HG03097 (cell line): ENCODE results near the gene MAML2.

Experiments
- ATAC-seq: cut with Tn5 transposase; IDR thresholded peaks from one replicate; pipeline ENCODE4 v1.9.1; 2021; ENCODE audit not compliant: unreplicated experiment, low FRiP score

Gene MAML2

DNA sequence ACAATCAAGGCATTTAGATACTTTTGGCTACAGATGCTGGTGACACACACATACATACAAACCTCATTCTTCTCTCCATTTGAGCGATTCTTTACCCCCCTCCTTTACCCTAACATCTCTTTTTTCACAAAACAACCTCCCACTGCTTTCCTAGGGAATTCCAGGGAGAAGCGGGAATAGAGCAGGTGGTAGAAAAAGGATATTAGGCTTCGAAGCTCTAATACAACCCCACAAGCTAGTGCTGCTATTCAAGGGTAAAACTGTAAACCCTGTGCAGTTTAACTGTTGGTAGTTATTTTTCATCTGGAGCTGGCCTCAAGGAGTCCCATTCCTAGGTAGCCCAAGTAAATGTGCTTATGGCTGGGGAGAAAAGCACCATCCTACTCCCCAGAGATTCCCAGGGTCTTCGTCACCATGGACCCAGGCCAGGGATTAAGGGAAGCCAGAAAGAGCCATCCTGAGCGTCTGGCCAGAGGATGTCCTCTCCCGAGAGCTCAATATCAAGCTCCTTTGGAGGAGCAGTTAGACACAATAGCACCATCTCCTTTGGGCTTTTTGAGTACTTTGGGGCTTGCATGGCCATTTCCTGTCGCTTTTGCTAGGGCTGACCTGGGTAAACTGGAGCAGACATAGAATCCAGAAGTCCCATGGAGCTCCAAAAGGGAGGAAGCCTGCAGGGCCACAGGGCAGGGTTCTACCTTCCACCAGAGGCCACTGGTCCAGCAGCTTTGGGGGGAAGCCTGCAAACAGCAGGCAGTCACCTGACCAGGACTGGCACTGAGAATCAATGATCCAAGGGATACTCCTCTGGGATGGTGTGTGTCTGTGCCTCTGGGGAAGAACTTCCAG is 3.1 kb downstream of the MAML2 start:
- no peak for ATAC-seq

DNA sequence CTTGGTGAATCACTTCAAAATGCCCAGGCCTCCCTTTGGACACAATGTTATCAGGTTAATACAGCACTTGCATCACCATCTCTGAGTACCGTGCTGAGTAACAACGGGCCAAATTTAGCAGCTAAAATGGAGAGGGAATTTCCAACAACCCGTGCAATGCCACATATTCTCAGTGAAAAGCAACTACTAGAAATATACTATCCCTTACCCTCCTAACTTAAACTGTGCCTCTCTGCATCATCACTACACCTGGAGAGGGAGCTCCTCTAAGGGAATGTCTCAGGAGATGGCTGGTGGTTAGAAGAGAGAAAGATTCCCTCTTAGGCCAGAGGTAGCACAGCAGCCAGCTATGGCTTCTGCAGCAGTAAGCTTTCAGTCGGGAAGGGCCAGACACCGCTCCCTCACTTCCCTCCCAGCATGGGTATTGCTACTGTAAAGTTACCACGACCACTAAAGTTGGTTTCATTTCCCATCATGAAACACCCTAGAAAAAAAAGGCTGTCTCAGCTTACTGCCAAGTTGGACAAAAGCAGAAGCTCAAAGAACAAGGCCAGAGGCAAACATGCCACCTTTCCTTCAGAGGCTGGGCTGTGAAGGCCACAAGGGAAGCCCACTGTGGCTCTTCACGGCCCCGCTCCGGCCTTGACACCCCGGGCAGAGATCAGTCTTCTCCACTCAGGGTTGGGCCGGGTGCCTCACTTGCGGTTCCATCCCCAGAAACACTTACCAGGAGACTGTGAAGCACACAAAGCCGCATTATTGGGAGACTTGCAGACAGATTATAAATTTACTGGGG is 3.9 kb downstream of the MAML2 start:
- peak; percentile 34 for ATAC-seq

DNA sequence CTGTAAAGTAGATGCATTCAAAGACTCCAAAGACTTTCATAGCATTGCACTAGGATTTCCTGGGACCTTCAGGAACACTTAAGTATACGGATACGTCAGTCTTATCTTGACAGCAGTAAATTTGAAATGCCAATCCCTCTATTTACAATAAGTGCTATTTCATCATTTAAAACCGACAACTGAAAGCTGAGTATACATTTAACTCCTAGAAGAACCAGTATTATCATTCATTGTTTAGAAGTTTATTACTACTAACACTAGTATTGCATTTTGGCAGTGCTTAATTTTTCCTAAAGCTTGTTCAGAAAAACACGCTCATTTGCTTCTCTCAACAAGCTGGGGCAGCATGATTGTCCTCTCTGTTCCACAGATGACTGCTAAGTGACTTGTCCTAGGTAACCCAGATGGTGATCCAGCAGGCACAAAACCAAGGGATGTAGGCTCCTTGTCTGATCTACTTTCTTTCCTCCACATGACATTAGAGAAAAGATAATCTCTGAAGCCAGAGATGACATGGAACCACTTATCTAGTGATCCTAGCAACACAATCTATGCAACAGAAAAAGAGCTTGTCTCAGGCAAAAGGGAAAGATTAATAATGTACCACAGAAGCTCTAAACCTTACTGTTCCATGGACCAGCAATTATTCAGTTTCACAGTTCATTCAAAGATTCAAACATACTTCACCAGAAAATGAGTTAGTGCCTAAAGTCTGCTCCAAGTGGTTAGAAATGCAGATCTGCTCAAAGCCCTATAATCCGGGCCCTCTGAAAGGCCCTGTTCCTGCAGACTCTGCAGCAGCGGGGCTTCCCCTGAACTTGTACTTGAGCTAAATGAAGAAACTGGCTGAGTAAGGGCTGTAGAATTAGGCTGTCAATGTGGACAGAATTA is 5.2 kb downstream of the MAML2 start:
- ATAC-seq, result peak; percentile 30

DNA sequence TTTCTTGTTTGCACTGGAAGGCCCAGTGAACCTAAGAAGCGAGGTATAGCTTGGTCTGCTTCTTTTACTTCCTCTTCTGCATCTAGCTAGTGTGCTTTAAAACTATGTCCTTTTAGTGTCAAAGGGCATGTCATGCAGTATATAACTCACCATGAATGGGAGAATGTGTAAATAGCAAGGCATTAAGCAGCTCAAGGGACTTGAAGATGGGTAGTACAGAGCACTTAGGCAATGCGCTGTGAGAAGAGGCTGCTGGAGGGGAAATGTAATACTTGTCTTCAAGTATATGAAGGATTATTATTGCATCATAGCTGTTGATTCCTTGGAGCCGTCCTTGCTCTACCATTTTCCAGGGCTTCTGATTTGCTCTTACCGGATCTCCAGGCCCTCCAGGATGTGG is 7.6 kb downstream of the MAML2 start:
- no peak for ATAC-seq

DNA sequence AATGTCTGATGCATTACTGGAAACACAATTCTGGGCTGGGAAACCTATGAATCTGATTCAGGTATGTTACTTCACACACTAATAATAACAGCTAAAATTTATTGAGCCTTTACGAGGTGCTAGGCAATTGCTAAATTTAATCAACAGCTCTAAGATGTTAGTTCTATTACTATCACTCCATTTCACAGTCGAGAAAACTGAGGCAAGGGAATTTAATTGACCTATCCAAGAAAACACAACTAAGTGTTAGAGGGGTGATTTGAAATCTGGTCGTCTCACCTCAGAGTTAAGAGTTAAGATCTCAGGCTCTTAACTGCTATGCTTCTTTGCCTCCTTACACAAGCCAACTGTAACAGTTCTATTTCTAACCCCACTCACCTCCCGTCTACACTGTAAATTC is 8.8 kb downstream of the MAML2 start:
- no peak for ATAC-seq

DNA sequence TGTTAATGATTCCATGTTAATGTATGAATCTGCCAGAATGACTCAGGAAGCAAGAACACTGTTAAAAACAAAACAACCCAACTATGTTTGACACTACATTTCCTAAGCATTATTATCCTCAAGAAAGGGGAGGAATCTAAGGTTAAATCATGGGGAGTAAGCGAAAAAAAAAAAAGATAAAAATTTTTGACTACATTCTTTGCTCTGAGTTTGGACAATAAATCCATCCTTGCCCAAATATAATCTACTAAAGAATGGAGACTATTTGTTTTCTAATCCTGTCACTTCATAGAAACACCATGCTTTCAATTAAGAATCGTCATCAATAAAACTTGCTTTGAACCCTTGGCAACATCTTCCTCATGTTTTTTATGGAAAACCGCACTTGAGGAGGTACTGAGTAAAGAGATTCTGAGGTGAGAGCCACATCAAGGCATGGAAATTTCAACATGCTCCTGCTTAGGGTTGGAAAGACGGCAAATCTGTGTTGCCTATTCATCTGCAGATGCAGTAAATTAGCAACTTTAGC is 9.7 kb downstream of the MAML2 start:
- no peak for ATAC-seq

DNA sequence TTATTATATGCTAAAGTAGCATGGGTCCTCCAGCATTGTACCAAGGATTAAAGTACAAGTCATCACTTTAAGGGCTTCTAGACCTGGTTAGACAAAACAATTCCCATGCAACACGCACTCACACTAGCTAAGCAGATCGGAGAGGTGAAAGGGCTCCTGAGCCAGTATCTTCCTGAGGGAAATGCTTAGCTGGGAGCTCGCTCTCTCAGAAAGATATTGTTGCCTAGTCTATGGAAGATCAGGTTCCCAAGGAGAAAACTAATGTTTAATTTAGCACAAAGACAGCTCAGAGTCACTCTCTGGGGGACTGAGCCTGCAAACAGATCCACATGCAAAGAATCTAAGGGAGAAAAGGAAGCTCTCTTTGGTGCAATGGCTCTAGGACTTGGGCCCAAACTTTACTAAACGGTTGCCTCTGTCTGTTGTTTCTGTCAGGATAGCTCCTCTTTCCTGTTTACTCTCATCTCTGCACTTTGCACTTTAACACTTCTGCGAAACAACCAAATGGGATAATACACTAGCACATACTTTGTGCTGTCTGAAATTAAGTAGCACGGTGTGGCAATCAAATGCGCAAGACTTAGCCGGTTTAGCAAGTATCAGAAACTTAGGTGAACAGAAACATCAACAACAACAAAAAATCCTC is 10.7 kb downstream of the MAML2 start:
- no peak for ATAC-seq

DNA sequence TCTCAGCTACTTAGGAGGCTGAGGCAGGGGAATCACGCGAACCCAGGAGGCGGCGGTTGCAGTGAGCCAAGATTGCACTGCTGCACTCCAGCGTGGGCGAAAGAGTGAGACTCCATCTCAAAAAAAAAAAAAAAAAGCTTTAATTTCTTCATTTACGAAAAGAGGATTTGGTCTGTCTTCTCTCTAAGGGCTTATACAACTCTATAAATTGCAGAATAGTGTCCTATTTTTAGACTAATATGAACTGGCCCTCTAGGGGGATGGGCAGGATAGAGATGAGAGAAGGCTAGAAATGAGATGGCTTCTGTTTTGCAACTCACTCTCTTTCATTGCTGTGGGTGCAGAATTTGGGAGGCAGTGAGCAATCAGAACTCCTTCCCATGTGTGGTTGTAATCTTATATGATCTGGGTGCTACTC is 11.3 kb downstream of the MAML2 start:
- ATAC-seq, result no peak

DNA sequence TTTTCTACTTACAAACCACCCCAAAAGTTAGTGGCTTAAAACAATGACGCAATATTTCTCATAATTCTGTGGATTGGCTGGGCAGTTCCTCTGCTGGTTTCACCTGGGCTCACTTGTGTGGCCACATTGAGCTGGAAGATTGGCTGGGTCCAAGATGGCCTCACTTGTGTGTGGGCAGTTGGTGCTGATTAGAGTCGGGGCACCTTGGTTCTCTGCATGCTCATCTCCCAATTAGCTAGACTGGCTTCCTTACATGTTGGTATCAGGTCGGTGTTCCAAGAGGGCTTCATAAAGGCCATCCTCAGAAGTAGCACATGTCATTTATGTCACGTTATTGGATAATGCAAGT is 12.5 kb downstream of the MAML2 start:
- ATAC-seq, result no peak

DNA sequence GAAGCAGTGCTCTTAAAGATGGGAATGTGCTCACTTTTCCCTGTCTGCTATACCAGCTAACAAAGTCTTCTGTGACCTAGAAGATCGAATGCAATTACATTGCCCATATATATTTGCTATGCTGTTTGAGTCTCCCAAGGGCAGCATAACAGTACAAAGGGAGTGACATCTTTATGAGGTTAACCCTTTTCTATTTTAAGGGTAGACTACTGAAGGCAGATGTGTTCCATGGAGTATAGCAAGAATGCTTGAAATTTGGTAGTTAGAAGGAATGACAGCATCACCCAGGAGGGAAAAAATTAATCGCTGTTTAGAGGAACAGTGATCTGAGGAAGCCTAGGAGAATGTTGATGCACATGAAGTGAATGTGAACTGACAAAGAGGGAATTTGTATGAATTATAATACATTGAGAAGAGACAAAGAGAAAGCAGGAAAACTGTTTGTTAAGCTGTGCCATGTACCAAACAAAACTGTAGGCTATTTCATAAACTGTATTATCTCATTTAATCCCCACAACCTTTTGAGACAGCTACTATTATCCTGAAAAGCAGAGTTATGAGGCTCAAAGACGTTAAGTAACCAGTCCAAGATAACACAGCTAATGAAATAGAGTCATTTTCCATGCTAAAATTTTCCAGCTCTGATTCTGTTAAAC is 13.0 kb downstream of the MAML2 start:
- ATAC-seq, result no peak

DNA sequence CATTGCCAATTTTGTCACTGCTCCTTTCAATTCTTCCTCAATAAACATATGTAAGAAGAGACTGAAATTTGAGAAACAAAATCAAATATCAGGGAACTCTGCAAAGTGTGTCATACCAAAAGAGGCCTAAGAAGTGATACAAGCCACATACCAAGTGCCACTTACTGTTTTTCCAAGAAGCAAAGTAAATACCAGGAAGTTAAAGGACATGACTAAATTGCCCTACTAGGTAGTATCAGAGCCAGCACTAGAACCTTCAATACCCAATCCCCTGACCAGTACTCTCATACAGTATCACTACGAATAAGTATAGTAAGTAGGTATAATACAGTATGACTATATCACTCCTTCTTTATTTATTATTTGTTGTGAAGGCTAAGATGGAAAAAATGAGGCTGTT is 13.6 kb downstream of the MAML2 start:
- ATAC-seq, result no peak

DNA sequence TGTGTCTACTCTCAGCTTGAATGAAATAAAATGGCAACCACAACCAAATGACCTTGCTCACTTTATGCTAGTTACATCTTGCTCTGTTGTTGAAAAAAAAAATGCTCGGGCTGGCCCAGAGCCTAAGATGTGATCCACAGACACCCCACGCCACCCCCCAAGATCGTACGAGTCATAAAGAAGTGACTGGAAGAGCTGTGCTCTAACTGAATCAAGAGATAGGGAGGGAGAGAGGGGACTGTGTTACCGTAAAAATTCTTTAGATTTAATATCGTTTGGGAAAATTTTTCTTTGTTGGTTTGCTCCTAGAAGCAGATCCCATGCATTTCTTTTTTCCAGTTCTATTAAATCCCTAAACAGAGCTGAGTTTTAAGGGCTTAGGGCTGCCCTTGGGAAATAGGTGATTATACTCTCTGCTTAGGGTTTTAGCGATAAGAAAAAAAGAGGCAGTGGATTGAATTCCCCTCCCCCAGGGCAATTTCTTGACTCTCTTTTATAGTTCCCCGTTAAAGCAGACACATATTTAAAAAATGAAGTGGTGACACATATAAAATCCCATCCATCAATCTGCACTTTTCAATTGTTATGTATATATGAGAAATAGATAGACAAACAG is 14.5 kb downstream of the MAML2 start:
- no peak for ATAC-seq

DNA sequence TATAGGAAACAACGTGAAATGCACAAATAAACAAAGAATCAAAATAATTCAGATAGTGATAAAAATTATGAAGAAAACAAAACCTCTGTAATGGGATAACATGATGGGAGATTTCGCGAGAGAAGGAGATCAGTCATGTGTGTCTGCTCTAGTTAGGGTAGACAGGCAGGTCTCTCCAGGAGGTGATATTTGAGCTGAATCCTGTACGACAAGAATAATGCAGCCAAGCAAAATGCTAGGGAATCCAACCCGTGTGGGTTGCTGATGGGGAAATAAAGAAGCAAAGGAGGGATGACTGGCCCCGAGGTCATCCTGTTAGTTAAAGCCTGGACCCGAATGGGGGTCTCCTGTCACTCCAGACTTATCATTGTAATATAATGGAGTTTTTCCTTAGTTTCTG is 16.0 kb downstream of the MAML2 start:
- no peak for ATAC-seq

DNA sequence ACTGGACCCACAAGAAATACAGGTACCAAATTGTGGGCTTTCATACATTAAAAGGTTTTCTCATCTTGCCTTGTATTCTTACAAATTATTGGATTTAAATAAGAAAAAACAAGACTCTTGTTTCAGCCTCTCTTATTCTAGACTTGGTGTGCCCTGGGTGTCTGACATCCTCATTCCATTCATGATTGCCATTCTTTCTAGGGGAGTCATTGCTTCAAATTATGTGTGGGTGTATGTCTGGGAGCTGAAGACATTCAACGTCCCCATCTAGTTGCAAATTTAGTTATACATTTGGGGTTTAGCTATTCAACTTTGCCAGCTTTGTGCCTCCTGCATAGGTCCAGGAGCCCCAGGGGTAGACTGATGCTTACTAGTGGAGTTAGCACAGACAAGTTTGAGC is 18.1 kb downstream of the MAML2 start:
- no peak for ATAC-seq

DNA sequence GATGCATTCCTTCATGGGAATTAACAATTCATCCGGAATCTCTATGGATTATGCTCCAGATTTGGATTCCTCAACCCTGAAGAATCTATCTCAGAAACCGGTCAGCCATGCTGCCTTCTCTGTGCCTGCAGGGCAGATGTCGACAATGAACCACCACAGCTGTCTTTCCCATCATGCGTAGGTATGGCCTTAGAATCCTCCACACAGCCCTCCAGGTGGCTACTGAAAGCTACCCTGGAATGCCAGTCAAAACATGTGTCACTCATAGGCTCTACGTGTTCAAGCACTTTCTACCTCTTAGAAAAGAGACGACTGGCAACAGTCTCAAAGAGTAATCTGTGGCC is 19.4 kb downstream of the MAML2 start:
- ATAC-seq, result no peak

DNA sequence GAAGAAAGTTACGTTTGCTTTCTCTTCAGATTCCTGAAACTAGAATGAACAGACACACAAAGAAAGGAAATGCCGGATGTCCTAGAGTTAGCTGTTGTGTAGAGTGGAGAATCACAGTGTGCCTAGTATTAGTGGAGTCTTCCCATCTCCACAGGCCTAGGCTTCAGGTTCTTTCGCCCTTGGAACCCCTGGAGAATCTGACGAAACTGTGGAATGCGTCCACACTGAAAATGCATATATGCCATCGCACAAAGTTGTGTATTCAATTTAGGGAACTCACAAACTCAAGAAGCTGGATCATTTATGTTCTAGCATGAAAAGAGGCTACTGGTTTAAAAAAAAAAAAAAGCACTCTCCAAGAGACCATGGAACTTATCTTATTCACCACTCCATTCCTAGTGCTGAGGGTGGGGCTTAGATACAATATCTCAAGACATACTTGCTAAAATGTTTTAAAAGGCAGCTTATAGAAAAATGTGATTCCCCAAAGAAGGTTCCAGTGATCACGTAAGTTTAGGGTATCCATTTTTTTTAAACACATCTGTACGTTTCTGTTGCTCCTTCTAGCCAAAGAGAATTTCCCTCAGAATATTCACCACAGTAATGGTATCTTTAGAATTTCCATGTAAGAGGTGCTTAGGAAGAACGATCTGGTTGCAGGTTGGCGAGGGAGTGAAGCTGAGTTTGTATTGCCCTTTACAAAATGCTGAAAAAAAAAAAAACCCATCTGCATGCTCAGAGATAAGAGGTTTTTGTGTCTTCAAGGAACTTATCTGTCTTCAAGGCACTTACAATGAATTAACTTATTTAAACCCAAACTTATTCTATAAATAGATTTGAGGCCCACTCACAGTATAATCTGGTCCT is 20.0 kb downstream of the MAML2 start:
- no peak for ATAC-seq

DNA sequence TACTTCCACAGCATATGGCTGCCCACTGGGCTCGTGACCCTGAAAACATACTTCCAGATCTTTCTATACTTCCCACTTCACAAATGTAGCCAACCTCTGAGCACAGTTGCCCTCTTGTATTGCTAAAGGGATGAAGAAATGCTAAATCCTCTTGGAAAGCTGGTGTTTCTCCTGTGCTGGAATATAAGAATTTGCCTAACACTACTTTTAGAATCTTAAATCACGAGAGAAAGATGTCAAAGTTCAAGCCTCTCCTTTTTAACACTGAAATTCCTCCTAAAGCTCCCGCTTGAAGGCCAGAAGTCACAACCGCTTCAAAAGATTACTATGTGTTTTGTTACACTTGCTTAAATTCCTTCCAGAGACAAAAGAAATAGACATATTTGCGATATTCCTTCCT is 21.9 kb downstream of the MAML2 start:
- ATAC-seq, result no peak

DNA sequence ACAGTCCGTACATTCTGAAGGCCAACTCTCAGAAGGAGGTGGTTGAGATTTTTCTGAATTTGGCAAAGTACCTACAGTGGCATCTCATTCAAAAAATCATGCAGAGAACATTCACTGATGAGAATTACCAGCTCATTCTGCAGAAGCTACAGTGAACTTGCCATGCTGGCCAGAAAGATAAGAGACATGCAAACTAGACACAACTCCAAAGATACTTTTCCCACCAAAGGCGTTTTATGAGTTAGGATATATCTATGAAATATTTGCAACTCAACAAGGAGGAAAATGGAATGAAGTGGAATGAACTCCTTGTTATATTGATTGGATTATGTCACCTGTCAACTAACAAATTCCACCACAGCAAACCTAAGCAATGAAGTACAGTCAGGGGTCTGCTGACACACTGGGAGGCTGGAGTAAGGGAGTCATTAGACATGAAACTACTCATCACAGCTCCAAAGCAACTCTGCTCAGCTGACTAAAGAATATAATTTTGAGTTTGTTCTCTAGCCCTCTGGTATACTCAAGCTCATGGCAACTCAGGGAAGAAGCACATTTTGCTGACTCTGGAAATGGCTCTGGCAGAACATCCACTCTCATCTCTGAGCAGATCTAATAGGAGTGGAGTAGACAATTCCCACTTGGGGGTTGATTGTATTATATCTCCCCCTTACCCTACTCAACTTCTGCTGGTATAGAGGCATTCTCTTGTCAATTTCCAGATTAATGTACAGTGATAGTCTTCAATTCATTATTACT is 22.9 kb downstream of the MAML2 start:
- no peak for ATAC-seq
